HG02763 (cell line): ENCODE measurements around the gene SLC26A11.
"Not testable (repeated sequence)": the region's sequence is repeated elsewhere in the genome, so short reads cannot be mapped to it uniquely, and the experiment has no call there.

Experiments
- ATAC-seq: cut with Tn5 transposase; IDR thresholded peaks from one replicate; pipeline ENCODE4 v1.9.1; 2021; ENCODE audit warnings: mild to moderate bottlenecking, moderate library complexity; ENCODE audit not compliant: unreplicated experiment

The SLC26A11 gene

DNA sequence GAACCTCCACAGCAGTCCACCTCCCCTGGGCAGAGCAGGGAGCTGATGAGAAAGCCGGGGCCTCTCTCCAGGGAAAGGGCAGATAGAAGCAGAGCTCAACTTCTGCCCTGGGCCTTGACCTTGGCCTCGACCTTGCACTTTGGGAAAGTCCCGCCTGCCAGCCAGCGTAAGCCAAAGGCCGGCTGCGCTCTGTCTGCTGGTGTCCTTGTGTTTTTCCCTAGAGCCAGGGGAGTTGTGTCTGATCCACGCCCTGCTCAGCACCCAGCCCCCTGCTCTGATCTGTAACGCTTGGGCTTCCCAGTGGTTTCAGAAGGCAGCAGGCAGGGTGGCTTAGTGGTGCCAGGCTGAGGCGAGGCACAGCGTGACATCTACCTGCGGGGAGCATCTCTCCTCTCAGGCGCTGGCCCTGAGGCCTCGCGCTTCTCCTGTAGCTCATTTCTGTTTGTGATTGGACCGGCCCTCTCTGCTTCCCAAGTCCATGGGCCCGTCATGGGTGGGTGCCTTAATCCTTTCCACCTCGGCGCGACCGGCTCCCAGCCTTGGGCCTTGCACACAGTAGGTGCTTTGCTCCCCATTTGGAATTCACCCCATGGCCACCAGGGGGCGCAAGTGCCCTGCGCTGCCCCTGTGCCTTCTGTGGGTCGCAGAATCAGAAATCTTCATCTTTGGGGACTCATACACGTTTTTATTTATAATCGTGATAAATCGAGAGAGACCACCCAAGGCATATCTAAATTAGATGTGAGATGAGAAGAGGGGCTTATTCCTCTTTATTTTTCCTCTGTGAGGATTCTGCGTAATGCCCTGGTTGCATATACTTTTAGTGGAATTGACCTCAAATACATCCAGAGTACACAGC, 24.3 kb upstream of the SLC26A11 start:
- ATAC-seq = no peak

DNA sequence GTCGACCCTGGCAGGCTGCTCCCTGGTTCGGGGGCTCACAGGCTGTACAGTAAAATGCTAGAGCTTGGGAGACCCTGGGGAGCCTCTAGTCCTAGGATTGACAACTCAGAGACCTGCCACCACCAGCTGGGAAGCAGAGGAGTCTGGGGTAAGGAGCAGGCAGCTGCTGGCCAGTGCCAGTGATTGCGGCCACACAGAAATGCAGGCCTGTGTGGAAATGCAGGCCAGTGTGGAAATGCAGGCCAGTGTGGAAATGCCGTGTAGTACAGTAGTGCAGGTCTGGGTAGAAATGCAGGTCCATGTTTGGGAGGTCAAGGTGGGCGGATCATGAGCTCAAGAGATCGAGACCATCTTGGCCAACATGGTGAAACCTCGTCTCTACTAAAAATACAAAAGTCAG, 23.6 kb upstream of the SLC26A11 start:
- no peak for ATAC-seq

DNA sequence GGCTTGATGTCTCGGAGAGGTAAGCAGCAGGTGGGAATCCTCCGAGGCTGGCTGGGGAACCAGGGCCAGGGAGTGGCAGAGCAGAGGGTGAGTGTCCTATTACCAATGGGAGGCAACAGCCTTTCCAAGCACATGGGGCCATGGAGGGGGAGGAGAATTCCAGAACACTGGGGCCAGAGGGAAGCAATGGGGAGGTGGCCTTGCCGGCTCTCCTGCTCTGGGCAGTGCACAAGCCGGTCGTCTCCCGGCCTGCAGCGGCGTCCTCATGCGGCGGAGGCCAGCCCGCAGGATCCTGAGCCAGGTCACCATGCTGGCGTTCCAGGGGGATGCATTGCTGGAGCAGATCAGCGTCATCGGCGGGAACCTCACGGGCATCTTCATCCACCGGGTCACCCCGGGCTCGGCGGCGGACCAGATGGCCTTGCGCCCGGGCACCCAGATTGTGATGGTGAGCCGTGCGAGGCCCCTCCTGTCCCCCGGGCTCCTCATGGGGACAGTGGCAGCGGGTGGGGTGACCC, 22.0 kb upstream of the SLC26A11 start:
- ATAC-seq = no peak

DNA sequence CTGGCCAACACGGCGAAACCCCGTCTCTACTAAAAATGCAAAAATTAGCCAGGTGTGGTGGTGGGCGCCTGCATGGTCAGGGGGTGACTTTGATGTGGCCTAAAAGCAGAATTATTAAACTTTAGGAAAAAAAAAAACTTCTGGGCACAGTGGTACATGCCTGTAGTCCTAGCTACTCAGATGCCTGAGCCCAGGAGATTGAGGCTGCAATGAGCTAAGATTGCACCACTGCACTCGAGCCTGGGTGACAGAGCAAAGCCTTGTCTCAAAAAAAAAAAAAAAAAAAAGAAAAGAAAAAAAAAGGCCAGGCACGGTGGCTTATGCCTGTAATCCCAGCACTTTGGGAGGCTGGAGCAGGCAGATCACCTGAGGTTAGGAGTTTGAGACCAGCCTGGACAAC, 20.9 kb upstream of the SLC26A11 start:
- ATAC-seq = not testable (repeated sequence)

DNA sequence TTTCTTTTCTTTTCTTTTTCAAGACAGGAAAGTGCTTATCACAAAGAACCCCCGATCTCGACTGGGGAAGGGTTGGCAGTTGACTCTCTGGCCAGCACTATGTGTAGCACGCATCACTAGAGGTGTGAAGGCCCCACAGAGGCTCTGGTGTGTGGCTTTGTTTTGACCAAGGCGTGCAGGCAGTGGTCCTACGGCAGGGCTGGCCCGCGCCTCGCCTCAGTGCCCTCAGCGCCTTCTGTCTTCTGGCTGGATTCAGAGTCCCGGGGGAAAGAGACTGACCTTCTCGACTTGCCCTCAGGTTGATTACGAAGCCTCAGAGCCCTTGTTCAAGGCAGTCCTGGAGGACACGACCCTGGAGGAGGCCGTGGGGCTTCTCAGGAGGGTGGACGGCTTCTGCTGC, 18.8 kb upstream of the SLC26A11 start:
- no peak for ATAC-seq

DNA sequence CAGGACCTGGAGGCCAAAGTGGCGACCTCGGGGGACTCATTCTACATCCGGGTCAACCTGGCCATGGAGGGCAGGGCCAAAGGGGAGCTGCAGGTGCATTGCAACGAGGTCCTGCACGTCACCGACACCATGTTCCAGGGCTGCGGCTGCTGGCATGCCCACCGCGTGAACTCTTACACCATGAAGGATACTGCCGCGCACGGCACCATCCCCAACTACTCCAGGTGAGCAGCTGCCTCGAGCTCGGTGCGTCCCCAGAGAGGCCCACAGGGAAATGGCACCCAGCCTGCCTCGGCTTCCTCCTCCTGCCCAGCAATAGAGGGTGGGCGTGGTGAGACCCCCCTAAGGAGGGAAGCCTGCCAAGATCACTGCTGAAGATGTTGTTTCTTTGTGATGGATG, 18.0 kb upstream of the SLC26A11 start:
- ATAC-seq = no peak

DNA sequence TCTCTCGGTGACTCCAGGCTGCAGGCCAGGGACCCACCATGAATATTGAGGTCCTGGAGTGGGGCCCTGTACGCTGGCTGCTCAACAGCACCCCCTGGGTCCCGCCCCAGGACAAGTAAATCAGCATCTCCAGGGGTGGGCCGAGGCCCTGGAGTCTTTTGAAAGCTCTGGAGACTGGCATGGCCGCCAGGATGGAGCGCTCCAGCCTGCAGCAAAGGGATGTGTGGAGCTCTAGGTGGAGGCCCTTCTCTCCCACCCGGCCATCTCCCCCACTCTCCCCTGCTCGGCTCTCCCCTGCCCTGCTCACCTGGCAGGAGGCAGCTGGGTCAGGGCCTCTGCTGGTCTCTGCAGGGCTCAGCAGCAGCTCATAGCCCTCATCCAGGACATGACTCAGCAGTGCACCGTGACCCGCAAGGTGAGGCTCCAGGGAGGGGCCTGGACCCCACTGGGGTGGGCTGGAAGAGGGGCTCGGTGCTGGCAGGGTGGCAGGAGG, 16.7 kb upstream of the SLC26A11 start:
- no peak for ATAC-seq

DNA sequence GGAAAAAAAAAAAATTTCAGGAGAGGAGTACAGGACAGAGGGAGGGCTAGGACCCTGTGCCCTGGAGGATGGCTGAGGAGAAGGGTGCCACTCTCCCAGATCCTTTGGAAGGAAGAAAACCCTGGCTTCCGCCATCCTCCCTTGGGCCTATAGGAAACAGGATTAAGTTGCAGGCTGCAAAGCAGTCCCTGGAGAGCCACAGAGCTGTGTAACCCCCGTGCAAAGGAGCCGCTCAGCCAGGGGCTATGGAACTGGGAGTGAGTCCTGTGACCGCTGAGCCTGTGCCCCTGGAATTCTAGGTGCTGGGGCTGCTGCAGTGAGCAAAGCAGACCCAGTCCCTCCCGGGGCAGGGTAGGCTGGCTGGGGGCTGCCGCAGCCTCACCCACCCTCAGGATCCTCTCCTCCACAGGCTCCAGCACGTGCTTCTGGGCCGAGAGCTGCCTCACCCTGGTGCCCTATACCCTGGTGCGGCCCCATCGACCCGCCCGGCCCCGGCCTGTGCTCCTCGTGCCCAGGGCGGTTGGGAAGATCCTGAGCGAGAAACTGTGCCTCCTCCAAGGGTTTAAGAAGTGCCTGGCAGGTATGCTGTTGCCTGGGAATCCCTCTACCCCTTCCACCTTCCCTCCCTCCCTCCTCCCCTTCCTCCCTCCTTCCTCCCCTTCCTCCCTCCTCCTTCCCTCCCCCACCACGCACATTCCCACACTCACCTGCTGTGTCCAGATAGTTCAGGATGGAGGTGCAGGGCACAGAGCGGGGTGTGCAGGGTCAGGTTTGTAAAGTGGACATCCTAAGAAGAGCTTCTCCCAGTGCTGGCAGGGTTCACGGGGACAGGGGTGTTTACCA, 15.4 kb upstream of the SLC26A11 start:
- ATAC-seq = no peak

DNA sequence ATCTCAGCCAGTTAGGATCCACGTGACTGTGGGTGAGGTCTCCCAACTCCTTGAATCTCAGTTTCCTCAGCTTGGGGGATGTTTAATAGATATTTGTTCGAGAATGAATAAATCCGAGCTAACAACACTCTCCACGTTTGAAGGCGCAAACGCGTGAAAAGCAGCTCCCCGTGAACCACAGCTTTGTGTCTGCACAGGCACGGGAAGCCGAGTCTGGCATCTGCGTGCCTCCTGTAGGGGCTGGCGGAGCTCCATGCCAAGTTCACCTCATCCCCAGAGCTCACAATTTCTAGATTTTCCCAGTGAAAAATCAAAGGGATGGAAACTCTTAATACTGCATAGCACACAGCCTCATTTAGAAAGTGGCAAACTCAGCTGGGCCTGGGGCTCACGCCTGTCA, 14.4 kb upstream of the SLC26A11 start:
- no peak for ATAC-seq

DNA sequence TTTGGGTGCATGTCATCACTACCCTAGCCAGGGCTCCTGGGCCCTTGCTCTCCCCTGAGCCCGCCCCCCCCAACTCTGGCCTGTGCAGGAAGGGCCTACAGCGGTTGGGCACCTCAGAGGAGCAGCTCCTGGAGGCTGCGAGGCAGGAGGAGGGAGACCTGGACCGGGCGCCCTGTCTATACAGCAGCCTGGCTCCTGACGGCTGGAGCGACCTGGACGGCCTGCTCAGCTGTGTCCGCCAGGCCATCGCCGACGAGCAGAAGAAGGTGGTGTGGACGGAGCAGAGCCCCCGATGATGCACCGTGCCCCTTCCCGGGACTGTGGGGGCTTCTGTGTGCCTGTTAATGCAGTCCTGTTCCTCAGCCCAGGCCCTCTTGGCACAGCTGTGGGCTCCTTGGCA, 12.2 kb upstream of the SLC26A11 start:
- no peak for ATAC-seq

DNA sequence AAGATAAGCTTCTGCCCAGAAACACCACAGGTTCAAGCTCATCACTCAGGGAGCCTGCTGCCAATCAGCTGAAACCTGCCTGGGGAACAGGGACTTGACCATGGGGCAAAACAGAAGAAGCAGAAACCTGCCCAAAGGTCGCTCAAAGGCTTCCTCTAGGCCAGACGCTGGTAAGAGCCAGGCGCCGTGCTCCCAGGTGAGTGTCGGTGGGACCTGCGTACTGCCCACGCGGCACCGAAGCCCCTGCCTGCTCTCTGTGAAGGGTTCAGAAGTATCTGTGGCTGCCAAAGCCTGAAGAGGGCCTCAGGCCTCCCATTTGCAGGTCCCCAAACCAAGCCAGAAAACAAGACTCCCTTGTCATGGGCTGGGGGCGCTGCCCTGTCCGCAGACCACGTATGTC, 10.5 kb upstream of the SLC26A11 start:
- ATAC-seq = no peak

DNA sequence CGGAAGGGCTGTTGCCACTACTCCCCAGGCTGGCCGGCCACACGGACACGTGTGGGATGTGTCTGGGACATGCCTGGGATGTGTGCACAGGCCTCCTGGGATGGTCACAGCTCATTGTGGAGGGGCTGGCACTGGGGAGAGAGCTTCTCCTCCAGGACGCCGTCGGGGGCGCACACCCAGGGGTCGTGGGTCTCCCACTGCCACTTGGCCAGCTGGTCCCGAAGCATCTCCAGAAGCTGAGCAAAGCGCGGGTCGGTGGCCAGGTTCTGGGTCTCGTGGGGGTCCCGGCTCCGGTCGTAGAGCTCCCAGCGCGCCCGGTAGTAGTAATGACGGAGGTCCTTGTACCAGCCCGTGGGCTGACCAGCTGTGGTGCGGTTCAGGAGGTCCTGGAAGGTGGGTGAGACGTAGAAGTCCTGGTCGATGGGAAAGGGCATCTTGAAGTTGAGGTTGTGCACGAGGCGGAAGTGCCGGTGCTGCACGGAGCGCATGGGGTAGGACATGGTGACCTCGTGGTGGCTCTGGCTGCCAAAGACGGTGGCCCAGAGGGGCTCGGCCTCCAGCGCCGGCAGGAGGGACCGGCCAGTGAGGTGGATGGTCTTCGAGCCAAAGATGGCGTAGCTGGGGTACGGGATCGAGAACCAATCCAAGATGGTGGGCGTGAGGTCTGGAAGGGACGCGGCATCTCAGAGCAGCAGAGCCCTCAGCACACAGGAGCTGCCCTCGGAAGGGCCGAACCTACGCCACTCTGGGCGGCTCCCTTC, 9.7 kb upstream of the SLC26A11 start:
- ATAC-seq = no peak

DNA sequence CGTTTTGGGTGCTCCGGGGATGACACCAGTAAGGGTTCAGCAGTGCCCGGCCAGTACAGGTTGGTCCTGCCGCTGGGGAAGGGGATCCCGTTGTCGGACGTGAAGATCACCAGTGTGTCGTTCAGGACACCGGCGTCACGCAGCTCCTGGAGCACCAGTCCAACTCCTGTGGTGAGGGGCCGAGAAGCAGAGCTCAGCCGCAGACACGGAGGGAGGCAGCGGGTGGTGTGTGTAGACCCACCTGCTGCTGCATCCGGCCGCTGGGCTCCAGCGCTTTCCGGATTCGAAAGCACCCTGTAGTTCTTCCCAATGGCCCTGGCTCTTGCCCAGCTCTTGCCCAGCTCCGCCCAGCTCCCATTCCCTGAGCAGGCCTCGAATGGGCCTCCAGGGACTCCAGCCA, 8.1 kb upstream of the SLC26A11 start:
- no peak for ATAC-seq

DNA sequence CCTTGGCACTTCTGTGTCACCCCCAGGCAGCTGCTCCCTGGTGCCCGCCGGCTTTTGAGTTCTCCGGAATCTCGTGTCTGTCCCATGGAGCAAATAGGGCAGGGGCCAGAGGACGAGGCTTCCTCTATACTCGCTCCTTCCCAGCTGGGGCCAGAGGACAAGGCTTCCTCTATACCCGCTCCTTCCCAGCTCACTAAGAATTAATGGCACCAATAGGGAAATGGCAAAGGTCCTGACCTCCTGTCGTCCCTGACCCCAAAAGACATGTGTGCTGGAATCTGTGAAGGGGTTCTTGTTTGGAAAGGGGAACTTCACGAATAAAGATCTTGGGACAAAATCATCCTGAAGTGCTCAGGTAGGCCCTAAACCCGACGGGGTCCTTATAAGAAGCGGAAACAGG, 7.7 kb upstream of the SLC26A11 start:
- no peak for ATAC-seq

DNA sequence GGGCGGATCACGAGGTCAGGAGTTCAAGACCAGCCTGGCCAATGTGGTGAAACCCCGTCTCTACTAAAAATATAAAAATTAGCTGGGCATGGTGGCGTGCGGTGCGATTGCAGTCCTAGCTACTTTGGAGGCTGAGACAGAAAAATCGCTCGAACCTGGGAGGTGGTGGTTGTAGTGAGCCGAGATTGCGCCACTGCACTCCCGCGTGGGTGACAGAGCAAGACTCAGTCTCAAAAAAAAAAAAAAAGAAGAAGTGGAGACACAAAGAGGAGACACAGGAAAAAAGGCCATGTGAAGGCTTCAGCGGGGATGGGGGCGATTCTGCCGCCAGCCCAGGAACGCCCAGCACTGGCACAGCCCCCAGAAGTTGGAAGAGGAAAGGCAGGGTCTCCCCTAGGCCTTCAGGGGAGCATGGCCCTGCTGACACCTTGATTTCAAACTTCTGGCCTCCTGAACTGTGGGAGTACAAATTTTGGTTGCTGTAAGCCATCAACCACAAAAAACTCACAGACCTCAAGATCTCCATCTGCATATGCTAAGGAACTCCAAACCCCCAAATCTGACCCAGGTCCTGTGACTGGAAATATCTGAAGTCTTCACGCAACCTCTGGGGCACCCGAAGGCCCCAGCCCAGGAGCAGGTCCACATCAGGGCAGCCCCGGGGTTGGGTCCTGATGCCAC, 7.1 kb upstream of the SLC26A11 start:
- ATAC-seq = no peak

DNA sequence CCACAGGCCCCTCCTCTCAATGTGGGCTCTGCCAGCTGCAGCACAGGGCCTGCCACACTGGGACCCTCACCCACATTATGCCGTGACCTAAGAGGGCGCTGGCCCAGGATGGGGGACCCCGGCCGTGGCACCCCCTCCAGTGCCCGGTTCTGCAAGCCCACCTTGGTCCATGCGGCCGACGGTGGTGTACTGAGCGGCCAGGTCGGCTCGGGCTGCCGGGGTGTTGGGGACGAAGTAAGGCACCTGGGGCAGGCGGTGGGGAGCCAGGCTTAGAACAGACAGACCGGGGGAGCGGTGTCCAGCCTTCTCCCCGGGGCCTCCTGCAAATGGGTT, 6.6 kb upstream of the SLC26A11 start:
- ATAC-seq = no peak

DNA sequence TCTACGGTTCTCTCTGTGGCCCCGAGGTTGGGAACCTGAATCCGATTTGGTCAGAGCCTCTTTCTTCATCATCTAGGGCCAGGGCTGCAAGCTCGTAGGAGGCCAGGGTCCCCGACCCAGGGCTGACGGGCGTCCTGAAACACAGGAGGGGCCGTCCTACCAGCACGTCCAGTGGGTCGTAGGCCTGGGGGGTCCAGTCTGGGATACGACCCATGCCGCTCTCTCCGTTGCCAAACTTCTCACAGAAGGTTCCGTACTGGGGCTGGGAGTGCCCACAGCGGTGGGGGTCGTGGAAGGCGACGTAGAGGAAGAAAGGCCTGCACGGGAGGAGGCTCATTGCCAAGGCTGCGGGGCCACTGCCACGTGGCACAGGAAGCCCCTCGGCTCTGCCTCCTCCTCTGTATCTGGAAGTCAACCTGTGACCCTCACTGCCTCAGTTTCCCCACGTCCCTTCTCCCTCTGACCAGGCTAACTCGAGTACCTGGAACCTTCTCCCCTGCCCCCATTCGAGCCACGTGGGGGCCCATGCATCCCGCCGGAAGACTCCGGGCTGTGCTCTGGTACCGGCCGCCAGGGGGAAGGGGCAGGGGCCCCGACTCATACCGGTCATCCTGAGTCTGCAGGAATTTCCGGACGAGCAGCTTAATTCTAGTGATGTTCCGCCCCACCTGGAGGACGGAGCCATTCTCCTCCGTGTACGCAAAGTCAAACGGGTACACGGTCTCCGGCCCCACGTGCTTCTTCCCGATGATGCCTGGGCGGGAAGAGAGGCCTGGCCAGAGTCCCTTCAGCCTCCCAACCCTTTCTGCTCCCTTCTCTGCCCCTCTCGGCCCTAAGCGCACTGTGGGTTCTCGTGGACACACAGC, 6.0 kb upstream of the SLC26A11 start:
- ATAC-seq = no peak

DNA sequence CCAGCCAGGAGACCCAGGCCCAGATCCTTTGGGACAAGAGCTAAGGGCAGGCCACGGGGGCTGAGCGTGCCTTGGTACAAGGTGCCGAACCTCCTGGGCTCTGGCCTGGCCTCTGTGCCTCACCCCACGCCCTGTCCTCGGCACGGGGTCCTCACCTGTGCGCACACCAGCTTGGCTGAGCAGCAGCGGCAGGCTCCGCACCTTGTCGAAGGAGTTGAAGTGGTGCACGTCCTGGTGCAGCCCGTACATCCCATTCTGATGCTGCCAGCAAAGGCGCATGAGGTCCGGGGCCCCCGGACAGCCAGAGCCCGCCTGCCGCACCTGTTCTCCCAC, 5.4 kb upstream of the SLC26A11 start:
- ATAC-seq = no peak

DNA sequence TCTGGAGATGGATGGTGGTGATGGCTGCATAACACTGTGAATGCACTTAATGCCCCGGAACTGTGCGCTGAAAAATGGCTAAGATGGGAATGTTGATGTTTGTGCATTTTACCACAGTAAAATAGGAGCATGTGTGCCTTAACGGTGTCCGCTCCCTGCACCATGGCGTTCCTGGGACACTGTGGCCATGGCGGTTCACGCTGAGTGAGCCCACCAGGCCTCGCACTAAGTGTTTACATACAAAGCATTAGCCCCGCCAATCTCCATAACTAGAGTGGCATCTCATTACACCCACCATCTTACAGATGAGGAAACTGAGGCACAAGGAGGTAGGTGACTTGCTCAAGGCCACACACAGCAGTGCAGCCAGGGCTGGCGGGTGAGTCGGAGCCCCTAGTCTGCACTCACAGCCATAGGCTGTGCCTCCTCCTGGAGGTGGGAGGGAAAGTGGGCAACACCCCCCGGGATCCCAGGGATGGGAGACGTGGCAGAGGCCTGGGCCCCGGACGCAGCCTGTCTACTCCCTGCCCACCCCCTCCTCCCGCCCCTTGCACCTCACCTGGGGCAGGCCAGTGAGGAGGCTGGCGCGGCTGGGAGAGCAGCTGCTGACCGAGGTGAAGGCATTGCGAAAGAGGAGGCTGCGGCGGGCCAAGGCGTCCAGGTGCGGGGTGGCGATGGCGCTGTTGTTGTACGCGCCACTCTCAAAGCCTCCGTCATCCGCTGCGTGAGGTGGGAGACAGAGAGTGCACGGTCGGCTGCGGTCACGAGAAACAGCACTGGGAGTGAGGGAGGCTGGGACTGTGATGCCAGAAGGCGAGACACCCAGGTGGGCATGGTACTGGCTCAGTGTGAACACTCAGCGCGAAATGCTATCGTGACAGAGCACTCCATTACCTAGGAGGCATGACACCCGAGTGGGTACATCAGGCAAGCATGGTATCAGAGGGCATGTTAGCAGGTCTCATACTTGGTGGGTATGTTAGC, 3.5 kb upstream of the SLC26A11 start:
- no peak for ATAC-seq
